Measurements from ENCODE around the gene HEG1.

The HEG1 gene

DNA sequence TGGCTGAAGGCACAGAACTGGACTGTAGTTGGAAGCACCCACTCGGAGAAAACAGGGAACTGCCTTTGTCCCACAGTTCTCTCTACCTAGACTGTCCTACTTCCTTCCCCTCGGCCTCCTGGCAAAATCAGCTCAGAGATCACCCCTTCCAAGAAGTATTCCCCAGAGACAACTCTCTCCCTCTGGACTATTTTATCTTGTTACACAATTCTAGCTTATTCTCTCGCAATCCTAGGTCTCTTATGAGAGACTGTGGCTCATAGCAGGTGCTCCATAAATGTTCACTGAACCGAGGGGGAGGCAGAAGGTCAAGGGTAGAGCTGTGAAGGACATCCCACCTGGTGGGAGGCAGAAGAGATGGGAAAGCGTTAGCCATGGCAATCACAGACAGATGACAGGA, 10.6 kb downstream of the HEG1 start:
- no peaks in the 10 kb centered on the region for H3K27me3 ChIP-seq (ENCODE audit: insufficient read depth, poor library complexity, severe bottlenecking)
- no peak overlapping the region for H3K27ac ChIP-seq (replicated peaks)
- no peak for TF ChIP-seq POLR2AphosphoS5 (IDR thresholded peaks at IDR 0.05; ENCODE audit: low read depth)
- TF ChIP-seq, protein P1, sequence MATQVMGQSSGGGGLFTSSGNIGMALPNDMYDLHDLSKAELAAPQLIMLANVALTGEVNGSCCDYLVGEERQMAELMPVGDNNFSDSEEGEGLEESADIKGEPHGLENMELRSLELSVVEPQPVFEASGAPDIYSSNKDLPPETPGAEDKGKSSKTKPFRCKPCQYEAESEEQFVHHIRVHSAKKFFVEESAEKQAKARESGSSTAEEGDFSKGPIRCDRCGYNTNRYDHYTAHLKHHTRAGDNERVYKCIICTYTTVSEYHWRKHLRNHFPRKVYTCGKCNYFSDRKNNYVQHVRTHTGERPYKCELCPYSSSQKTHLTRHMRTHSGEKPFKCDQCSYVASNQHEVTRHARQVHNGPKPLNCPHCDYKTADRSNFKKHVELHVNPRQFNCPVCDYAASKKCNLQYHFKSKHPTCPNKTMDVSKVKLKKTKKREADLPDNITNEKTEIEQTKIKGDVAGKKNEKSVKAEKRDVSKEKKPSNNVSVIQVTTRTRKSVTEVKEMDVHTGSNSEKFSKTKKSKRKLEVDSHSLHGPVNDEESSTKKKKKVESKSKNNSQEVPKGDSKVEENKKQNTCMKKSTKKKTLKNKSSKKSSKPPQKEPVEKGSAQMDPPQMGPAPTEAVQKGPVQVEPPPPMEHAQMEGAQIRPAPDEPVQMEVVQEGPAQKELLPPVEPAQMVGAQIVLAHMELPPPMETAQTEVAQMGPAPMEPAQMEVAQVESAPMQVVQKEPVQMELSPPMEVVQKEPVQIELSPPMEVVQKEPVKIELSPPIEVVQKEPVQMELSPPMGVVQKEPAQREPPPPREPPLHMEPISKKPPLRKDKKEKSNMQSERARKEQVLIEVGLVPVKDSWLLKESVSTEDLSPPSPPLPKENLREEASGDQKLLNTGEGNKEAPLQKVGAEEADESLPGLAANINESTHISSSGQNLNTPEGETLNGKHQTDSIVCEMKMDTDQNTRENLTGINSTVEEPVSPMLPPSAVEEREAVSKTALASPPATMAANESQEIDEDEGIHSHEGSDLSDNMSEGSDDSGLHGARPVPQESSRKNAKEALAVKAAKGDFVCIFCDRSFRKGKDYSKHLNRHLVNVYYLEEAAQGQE (IDR thresholded peaks at IDR 0.05; ENCODE audit: insufficient replicate concordance, low read depth) = no peak
- no peak for TF ChIP-seq GABPA (IDR thresholded peaks at IDR 0.05; ENCODE audit: low read depth)
- TF ChIP-seq, protein P2, sequence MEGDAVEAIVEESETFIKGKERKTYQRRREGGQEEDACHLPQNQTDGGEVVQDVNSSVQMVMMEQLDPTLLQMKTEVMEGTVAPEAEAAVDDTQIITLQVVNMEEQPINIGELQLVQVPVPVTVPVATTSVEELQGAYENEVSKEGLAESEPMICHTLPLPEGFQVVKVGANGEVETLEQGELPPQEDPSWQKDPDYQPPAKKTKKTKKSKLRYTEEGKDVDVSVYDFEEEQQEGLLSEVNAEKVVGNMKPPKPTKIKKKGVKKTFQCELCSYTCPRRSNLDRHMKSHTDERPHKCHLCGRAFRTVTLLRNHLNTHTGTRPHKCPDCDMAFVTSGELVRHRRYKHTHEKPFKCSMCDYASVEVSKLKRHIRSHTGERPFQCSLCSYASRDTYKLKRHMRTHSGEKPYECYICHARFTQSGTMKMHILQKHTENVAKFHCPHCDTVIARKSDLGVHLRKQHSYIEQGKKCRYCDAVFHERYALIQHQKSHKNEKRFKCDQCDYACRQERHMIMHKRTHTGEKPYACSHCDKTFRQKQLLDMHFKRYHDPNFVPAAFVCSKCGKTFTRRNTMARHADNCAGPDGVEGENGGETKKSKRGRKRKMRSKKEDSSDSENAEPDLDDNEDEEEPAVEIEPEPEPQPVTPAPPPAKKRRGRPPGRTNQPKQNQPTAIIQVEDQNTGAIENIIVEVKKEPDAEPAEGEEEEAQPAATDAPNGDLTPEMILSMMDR (IDR thresholded peaks at IDR 0.05; ENCODE audit: insufficient read depth, low read length) = no peak
- no peak for TF ChIP-seq SPI1 (IDR thresholded peaks at IDR 0.05; ENCODE audit: borderline replicate concordance, low read depth)
- DNase-seq (ENCODE audit: low read depth in 1 of 2, low spot score in 1 of 2) = no peak
- no peak overlapping the region for H3K4me3 ChIP-seq (replicated peaks; ENCODE audit: insufficient read depth, low read length)

- H3K27ac ChIP-seq (replicated peaks) = no peak overlapping the region
- TF ChIP-seq SPI1 (IDR thresholded peaks at IDR 0.05; ENCODE audit: borderline replicate concordance, low read depth) (no peak), POLR2AphosphoS5 (IDR thresholded peaks at IDR 0.05; ENCODE audit: low read depth) (no peak), GABPA (IDR thresholded peaks at IDR 0.05; ENCODE audit: low read depth) (no peak)
- TF ChIP-seq, protein P2 (IDR thresholded peaks at IDR 0.05; ENCODE audit: insufficient read depth, low read length) = no peak
- TF ChIP-seq, protein P1 (IDR thresholded peaks at IDR 0.05; ENCODE audit: insufficient replicate concordance, low read depth) = no peak
- DNase-seq (ENCODE audit: low read depth in 1 of 2, low spot score in 1 of 2) = no peak
- no peaks in the 10 kb centered on the region for H3K27me3 ChIP-seq (ENCODE audit: insufficient read depth, poor library complexity, severe bottlenecking)
- H3K4me3 ChIP-seq (replicated peaks; ENCODE audit: insufficient read depth, low read length) = no peak overlapping the region
Measured at GRCh38 chr3:125043599-125044151, 12.1 kb downstream of the HEG1 start.

- no peak overlapping the region for H3K4me3 ChIP-seq (replicated peaks; ENCODE audit: insufficient read depth, low read length)
- TF ChIP-seq POLR2AphosphoS5 (IDR thresholded peaks at IDR 0.05; ENCODE audit: low read depth) (no peak), GABPA (IDR thresholded peaks at IDR 0.05; ENCODE audit: low read depth) (no peak), SPI1 (IDR thresholded peaks at IDR 0.05; ENCODE audit: borderline replicate concordance, low read depth) (no peak)
- TF ChIP-seq, protein P1 (IDR thresholded peaks at IDR 0.05; ENCODE audit: insufficient replicate concordance, low read depth) = no peak
- TF ChIP-seq, protein P2 (IDR thresholded peaks at IDR 0.05; ENCODE audit: insufficient read depth, low read length) = no peak
- no peak overlapping the region for H3K27ac ChIP-seq (replicated peaks)
- no peaks in the 10 kb centered on the region for H3K27me3 ChIP-seq (ENCODE audit: insufficient read depth, poor library complexity, severe bottlenecking)
- DNase-seq (ENCODE audit: low read depth in 1 of 2, low spot score in 1 of 2) = no peak
Measured at GRCh38 chr3:125042725-125043406, 12.9 kb downstream of the HEG1 start.

All from HL-60 (cell line).